ENCODE measurements around the gene MAD1L1.

- TF ChIP-seq ZNF790 (CRISPR knock-in tag; IDR thresholded peaks at IDR 0.05; ENCODE audit: borderline replicate concordance), result no peak
- no peak for TF ChIP-seq ZNF788 (CRISPR knock-in tag; IDR thresholded peaks at IDR 0.05; ENCODE audit: borderline replicate concordance)
- no peak for TF ChIP-seq KLF15 (CRISPR knock-in tag; IDR thresholded peaks at IDR 0.05; ENCODE audit: borderline replicate concordance)
- TF ChIP-seq HMGXB4 (CRISPR knock-in tag; IDR thresholded peaks at IDR 0.05; ENCODE audit: borderline replicate concordance in 1 of 2, low read depth in 1 of 2), result no peak
Measured at GRCh38 chr7:1959305-1959704, 273.4 kb downstream of the MAD1L1 start.

Data from HepG2 (cell line).